HG03060 (cell line): ENCODE measurements around the gene SH3BP1.

Experiments
- ATAC-seq: cut with Tn5 transposase; IDR thresholded peaks from one replicate; pipeline ENCODE4 v1.9.1; 2021; ENCODE audit warnings: low read depth, moderate number of reproducible peaks; ENCODE audit not compliant: unreplicated experiment

SH3BP1 gene

GRCh38 chr22:37632174-37633088, 7.0 kb upstream of the SH3BP1 start:
- ATAC-seq = no peak

DNA sequence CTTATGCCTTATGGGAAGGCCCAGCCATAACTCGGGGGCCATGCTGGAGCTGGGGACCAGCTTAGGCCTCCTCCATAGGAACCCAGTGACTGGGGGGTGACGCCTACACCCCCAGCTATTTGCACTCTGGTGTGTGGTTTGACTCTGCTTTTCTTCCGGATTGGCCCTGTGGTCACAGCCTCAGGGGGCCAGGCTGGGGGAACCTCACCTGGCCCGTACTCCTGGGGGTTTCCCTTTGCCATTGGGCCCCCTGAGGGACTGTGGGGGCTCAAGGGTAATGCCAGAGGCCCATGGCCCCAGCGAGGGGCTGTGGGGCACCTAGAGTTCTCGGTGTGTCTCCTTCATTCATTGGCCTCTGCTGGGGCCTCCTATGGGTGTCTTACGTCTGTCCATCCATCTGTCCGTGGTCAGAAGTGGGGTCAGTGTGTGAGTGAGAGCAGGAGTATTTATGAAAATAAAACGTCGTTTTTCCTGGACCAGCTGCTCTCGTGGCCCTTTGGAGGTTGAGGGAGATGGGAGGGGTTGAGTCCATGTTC, 6.3 kb upstream of the SH3BP1 start:
- peak; percentile 74 for ATAC-seq

- peak; percentile 27 for ATAC-seq
These were observed 5.6 kb upstream of the SH3BP1 start for GRCh38 chr22:37633625-37634416.

DNA sequence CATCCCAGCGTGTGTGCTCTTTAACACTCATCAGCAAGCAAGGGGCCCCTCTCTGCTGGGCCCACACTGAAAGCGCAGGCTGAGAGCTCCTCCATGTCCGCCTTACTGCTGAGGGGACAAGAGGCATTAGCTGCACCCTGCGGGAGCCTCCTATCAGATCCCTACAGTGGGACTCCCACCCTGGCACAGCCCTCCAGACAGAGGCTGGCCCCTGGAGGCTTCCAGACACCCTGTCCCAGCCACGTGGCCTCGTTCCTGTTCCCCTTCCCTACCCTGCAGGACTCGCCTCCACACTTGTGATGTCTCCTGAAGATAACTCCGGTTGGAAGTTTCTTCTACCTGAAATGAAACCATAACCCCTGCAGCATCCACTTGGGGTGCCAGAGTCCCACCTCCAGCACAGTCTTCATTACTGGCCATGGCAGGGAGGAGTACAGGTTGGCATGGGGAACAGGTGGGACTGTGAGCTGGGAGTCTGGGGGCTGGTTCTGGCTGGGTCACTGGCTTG, 5.0 kb upstream of the SH3BP1 start:
- ATAC-seq = no peak

DNA sequence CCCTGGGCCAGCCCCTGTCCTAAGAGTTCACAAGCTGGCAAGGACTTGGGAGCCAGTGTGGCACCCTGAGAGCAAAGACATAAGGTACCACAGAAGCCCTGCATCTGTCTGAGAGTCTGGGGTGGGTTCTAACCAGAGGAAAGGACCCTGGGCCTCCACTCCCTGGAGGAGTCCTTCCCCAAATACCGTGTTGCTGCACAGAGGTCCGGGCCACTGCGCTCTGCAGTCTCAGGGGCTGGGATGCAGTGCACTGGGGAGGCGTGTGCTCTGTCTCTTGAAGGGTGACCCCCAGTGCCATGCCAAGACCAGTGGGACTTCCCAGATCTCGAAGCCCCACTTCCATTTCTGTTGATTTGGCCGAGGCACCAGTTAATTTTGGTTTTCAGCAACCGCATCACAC, 4.3 kb upstream of the SH3BP1 start:
- ATAC-seq = no peak

GRCh38 chr22:37636186-37636948, 3.1 kb upstream of the SH3BP1 start:
- no peak for ATAC-seq

DNA sequence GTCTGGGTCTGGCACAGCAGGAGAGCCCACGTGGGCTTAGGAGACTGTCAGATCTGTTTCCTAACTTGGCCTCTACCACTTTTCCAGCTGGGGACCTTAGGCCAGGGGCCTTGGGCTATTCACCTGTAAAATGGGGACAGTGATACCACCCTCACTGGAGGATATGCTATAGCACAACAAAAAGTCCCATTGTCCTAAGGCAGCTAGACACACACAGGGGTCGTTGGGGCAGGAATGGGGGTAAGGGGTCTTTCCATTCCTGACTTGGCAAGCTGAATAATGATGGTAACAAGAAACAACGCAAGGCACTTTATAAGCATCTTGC, 2.6 kb upstream of the SH3BP1 start:
- ATAC-seq = no peak

DNA sequence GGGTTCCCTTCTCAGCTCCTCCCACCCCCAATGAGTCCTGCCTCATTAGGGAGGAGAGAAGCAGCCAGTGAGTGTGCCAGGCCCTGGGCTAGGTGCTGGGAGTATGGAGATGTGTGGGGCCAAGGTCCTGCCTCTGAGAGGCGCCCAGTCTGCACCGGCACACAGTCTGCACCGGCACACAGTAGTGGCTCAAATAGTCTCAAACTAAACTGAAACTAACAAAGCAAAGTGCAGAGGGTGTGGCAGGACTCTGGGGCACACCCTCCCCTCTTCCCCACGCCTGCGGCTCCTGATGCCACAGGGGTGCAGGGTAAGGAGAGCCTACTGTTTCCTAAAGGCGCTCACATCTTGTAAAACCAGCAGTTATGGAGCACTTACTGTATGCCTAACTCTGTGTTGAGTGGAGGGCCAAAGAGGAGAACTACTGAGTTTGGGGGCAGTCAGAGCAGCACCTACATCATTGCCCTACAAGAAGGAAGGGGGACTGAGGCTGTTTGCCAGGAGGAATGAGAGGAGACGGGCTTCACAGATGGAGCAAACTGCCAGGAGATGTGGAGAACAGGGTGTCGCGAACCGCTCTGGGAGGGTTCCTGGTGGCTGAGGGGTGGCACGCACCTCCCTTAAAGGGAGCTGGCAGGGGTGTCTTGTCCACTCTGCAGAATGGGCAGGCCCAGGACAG, 939 bp upstream of the SH3BP1 start:
- no peak for ATAC-seq

DNA sequence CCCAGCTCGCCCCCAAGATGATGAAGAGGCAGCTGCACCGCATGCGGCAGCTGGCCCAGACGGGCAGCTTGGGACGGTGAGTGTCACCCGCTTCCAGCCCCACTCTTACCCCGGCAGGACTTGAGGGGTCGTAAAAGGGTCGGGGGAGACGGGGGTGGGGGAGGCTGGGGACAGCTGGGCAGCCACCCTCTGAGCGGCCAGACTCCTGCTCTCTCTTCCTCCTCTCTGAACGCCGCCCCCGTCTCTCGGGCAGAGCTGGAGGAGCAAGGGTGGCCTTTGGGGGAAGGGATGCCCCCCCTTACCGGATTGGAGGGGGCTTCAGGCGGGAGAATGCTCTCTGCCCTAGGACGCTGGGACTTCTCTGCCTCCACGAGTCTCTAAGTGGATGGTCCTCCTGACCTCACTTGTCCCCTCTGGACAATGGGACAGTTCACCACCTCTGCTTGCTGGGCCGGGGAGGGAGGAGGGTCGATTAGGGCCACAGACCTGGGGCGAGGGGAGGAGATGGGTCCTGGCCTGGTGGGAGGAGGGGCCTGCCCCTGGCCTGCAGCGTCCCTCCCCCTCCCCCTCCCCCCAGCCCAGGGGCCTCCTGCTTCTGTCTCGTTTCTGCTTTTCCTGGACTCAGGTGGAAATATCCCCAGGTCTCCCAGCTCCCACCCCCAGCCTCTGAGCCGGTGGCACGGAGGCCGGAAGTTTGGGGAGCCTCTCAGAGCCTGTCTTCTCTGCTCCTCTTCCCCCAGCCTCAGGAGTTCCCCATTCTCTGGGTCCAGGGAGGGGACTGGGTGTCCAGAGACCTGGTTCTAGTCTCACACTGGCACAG, 512 bp downstream of the SH3BP1 start:
- no peak for ATAC-seq

GRCh38 chr22:37640591-37641560, 1.4 kb downstream of the SH3BP1 start:
- ATAC-seq = no peak

DNA sequence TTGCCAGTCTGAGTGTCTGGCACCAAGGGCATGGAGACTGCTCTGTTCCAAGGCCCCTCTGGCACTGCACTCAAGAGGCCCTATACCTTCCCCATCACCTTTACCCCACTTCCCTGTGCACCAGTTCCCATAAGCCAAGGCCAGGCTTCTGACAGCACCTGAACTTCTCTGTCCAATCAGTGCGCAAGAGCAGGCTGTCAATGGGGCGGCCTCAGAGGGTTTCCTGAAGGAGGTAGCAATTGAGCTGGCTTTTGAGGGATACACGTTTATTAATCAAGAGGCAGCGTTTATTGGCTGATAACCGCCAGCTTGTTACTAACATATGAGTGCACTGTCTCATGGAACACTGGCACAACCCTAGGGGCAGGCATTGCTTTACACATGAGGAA, 2.1 kb downstream of the SH3BP1 start:
- ATAC-seq = no peak

DNA sequence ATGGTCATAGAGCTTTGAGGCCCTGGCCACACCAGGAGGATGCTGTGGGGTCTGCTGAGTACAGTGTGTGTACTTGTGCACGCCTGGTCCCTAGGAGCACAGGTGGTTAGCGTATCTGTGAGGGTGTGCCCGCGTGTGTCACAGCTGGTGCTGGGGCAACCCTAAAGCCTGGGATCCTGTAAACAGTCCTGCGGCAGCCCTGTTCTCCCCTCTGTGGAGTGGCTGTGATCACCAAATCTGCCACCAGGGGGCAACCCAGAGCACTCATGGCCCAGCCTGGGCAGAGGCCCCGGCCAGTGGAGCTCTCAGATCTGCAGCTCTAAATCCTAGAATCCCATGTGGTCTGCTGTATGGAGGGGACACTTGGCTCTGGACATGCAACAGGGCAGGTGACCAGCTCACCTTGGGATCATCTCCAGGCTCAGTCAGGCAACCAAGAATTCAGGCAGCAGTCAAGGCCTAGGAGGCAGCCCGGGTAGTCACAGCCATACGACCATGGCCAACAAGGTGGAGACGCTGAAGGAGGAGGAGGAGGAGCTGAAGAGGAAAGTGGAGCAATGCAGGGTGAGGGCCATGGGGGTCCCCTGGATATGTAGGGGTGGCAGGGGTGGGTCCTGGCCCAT, 3.9 kb downstream of the SH3BP1 start:
- no peak for ATAC-seq

DNA sequence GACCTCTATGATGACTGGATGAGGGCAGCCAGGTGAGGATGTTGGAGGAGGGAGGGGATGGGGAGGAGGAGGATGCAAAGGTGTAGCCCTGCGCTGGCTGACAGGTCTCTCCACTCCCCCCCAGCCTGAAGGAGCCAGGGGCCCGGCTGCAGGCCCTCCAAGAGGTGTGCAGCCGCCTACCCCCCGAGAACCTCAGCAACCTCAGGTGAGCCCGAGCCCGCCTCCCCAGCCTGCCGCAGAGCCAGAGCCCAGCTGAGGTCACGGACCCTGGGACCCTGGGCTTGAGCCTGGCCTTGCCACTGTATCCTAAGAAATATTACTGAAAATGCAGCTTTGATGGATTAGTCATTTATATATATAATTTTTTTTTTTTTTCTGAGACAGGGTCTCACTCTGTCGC, 7.8 kb downstream of the SH3BP1 start:
- ATAC-seq = no peak

- ATAC-seq = no peak
These were observed 8.5 kb downstream of the SH3BP1 start for GRCh38 chr22:37647928-37648327.

- ATAC-seq = no peak
These were observed 11.1 kb downstream of the SH3BP1 start for GRCh38 chr22:37650463-37651136.

DNA sequence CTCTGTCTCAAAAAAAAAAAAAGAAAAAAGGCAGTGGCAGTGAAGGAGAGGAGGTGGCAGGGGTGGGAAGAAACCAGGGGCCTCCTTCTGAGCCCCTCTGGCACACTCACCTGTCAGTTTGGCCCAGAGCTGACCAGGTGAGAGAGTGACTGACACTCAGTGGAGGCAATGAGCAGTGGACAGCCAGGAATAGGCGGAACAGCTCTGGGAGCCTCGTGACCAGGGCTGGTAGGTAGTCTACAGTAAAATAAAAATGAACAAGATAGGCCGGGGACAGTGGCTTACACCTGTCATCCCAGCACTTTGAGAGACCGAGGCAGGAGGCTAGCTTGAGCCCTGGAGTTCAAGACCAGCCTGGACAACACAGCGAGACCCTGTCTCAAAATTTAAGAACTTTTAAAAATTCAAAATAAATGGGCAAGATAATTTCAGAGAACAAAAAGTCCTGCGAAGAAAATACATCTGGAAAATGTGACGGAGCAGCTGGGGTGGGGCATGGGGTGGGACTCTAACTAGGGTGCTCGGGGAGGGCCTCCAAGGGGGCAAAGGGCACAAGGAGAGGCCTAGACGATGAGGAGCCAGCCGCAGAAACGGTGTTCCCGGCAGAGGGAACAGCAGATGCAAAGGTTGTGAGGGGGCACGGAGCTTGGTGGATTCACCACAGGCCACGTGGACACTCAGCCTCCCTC, 15.2 kb downstream of the SH3BP1 start:
- no peak for ATAC-seq

- no peak for ATAC-seq
These were observed 15.7 kb downstream of the SH3BP1 start for GRCh38 chr22:37655252-37655563.
